Stimulated activated CD4-positive, alpha-beta T cell treated with anti-CD3 and anti-CD28 coated beads, TNF-alpha, amount 100 ng/mL, for 1 hour (primary cell): ENCODE measurements around the gene BICDL2.
A peak's percentile ranks its signal among the peaks of the same experiment; 100 is the strongest.
"Not testable (repeated sequence)": the region's sequence is repeated elsewhere in the genome, so short reads cannot be mapped to it uniquely, and the experiment has no call there.

Experiments
- DNase-seq, 3 donors: peaks; one replicate each; pipeline ENCODE4 v3.0.0-alpha.2; 2020; ENCODE audit warnings: low read depth in 3 of 3, low spot score in 1 of 3

Gene BICDL2

GRCh38 chr16:3065069-3065741, 28.5 kb upstream of the BICDL2 start, which contains the start of gene IL32:
Gene IL32, plus strand, starts transcription at chr16:3065640. Its CDS starts 172 bp downstream, at chr16:3065812.
- peak; percentile 38 to 53 (median 48) for DNase-seq

GRCh38 chr16:3063625-3064386, 27.1 kb upstream of the BICDL2 start:
- no peak for DNase-seq

- DNase-seq, result no peak
Measured at GRCh38 chr16:3062553-3062952, 25.8 kb upstream of the BICDL2 start.

- DNase-seq, result no peak
Measured at GRCh38 chr16:3060339-3061127, 23.8 kb upstream of the BICDL2 start.

- DNase-seq, result no peak
Measured at GRCh38 chr16:3059723-3060242, 23.0 kb upstream of the BICDL2 start.

GRCh38 chr16:3059041-3059722, 22.4 kb upstream of the BICDL2 start:
- DNase-seq, result peak; percentile 67 to 82 (median 81)

- DNase-seq, result peak in 1 of 3 donors; percentile 28
Measured at GRCh38 chr16:3058139-3059030, 21.6 kb upstream of the BICDL2 start.

- no peak for DNase-seq
Measured at GRCh38 chr16:3057181-3058138, 20.7 kb upstream of the BICDL2 start.

GRCh38 chr16:3056336-3057180, 19.8 kb upstream of the BICDL2 start:
- DNase-seq, result no peak

- DNase-seq, result not testable (repeated sequence)
Measured at GRCh38 chr16:3055734-3056115, 19.0 kb upstream of the BICDL2 start.

GRCh38 chr16:3054965-3055733, 18.4 kb upstream of the BICDL2 start:
- no peak for DNase-seq

- not testable (repeated sequence) for DNase-seq
Measured at GRCh38 chr16:3053330-3053710, 16.6 kb upstream of the BICDL2 start.

GRCh38 chr16:3052571-3053329, 16.0 kb upstream of the BICDL2 start:
- DNase-seq, result not testable (repeated sequence)

GRCh38 chr16:3051494-3051893, 14.8 kb upstream of the BICDL2 start:
- DNase-seq, result no peak

- DNase-seq, result no peak
Measured at GRCh38 chr16:3051009-3051408, 14.3 kb upstream of the BICDL2 start.

GRCh38 chr16:3050487-3050886, 13.7 kb upstream of the BICDL2 start:
- no peak for DNase-seq
